ENCODE measurements around the gene C12orf54.

Gene C12orf54

DNA sequence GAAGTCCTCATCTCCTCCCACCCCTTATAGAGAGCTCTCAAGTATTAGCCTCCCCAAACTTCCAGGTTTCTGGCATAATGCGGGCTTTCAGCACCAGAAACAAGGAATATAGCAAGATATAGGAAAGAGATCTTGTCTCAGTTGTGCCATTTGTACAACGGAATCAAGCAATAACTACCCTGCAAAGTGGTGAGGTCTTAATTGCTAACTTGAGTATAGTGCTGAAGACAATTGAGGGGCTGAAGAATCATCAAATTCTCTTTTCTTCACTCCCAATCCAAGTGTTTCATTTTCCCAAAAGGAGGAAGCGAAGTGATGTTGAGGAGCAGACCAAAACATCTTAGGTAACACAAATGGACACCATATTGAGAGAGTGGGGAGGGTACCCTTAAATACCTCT lies 36.8 kb upstream of the C12orf54 start:
- Histone ChIP-seq H4K20me1 (ENCODE audit: insufficient read depth, low read length) (no peaks in the 10 kb centered on the region), H3K4me3 (ENCODE audit: low read depth in 1 of 2, low read length in 2 of 2) (no peak overlapping the region), H3K9ac (ENCODE audit: low read depth, low read length) (no peak overlapping the region), H2AFZ (ENCODE audit: low read depth, low read length) (no peak overlapping the region), H3K79me2 (ENCODE audit: insufficient read depth, low read length) (no peaks in the 10 kb centered on the region), H3K4me1 (ENCODE audit: insufficient read depth, low read length) (no peaks in the 10 kb centered on the region), H3K4me2 (ENCODE audit: insufficient read depth, low read length) (no peak overlapping the region), H3K27ac (ENCODE audit: low read length) (no peak overlapping the region), H3K9me3 (ENCODE audit: insufficient read depth, low read length, severe bottlenecking) (no peaks in the 10 kb centered on the region), H3K36me3 (ENCODE audit: insufficient read depth, low read length) (no peaks in the 10 kb centered on the region), H3K27me3 (ENCODE audit: insufficient read depth, low read length, poor library complexity) (peaks cover 4% of the 10 kb centered on the region)
- ATAC-seq (ENCODE audit: insufficient read depth, low read depth) (no peak), DNase-seq (no peak)
- no peak for TF ChIP-seq EZH2 (IDR thresholded peaks at IDR 0.05; ENCODE audit: borderline replicate concordance, low read depth, low read length, severe bottlenecking)
- TF ChIP-seq, protein P1, sequence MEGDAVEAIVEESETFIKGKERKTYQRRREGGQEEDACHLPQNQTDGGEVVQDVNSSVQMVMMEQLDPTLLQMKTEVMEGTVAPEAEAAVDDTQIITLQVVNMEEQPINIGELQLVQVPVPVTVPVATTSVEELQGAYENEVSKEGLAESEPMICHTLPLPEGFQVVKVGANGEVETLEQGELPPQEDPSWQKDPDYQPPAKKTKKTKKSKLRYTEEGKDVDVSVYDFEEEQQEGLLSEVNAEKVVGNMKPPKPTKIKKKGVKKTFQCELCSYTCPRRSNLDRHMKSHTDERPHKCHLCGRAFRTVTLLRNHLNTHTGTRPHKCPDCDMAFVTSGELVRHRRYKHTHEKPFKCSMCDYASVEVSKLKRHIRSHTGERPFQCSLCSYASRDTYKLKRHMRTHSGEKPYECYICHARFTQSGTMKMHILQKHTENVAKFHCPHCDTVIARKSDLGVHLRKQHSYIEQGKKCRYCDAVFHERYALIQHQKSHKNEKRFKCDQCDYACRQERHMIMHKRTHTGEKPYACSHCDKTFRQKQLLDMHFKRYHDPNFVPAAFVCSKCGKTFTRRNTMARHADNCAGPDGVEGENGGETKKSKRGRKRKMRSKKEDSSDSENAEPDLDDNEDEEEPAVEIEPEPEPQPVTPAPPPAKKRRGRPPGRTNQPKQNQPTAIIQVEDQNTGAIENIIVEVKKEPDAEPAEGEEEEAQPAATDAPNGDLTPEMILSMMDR (IDR thresholded peaks at IDR 0.05; ENCODE audit: borderline replicate concordance, extremely low read depth, low read length, poor library complexity, severe bottlenecking), result no peak

DNA sequence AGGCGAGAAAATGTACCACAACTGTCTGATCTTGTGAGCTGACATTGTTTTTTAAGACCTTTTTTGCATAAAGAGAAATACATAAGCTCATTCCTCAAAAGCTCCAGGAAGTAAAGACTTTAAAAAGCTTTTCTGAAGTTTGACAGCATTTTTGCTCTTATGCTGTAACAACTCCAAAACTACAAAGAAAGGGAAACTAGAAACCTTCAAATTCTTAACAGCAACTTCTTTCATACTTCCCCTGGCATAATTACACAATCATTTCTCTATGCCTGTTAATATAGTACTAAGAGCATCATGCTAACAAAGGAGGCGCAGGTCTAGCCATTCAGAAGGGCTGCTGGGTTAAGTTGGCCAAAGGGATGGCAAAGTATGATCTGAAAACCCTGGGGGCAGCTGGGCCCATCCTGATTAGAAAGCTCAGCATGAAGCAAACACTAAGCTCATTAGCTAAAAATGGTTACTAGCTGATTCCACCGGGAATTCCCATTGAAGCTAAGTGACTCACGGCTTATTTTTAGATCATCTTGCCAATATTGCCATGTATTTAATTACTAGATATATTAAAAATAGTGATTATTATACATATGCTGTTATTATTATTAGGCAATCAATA lies 36.0 kb upstream of the C12orf54 start:
- no peak for ATAC-seq (ENCODE audit: insufficient read depth, low read depth)
- H2AFZ ChIP-seq (ENCODE audit: low read depth, low read length), result no peak overlapping the region

DNA sequence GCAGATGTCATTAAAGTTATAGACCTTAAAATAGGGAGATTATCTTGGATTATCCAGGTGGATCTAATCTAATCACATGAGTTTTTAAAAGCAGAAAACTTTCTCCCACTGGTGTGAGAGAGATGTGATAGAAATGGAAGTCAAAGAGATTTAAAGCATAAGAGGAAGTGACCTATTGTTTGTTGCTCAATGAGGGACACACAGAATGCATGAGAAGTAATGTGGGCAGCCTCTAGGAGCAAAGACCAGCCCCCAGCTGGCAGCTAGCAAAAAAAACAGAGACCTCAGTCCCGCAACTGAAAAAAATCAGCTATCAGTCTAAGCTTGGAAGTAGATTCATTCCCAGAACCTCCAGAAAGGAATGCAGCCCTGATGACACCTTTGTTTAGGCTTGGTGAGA lies 34.5 kb upstream of the C12orf54 start:
- no peak overlapping the region for H2AFZ ChIP-seq (ENCODE audit: low read depth, low read length)
- H3K4me1 ChIP-seq (ENCODE audit: insufficient read depth, low read length), result no peaks in the 10 kb centered on the region
- ATAC-seq (ENCODE audit: insufficient read depth, low read depth) (no peak), DNase-seq (no peak)
- H3K4me2 ChIP-seq (ENCODE audit: insufficient read depth, low read length), result no peak overlapping the region
- no peak for TF ChIP-seq EZH2 (IDR thresholded peaks at IDR 0.05; ENCODE audit: borderline replicate concordance, low read depth, low read length, severe bottlenecking)
- TF ChIP-seq, protein P1 (IDR thresholded peaks at IDR 0.05; ENCODE audit: borderline replicate concordance, extremely low read depth, low read length, poor library complexity, severe bottlenecking), result no peak
- H3K27ac ChIP-seq (ENCODE audit: low read length), result no peak overlapping the region
- H3K4me3 ChIP-seq (ENCODE audit: low read depth in 1 of 2, low read length in 2 of 2), result no peak overlapping the region
- H3K9me3 ChIP-seq (ENCODE audit: insufficient read depth, low read length, severe bottlenecking), result no peaks in the 10 kb centered on the region
- H3K9ac ChIP-seq (ENCODE audit: low read depth, low read length), result no peak overlapping the region
- H3K27me3 ChIP-seq (ENCODE audit: insufficient read depth, low read length, poor library complexity), result peaks cover 4% of the 10 kb centered on the region
- no peaks in the 10 kb centered on the region for H4K20me1 ChIP-seq (ENCODE audit: insufficient read depth, low read length)
- no peaks in the 10 kb centered on the region for H3K36me3 ChIP-seq (ENCODE audit: insufficient read depth, low read length)
- no peaks in the 10 kb centered on the region for H3K79me2 ChIP-seq (ENCODE audit: insufficient read depth, low read length)

More for the DNA sequence above, 36.0 kb upstream of the C12orf54 start:
- H4K20me1 ChIP-seq (ENCODE audit: insufficient read depth, low read length), result no peaks in the 10 kb centered on the region
- no peak overlapping the region for H3K9ac ChIP-seq (ENCODE audit: low read depth, low read length)
- H3K4me2 ChIP-seq (ENCODE audit: insufficient read depth, low read length), result no peak overlapping the region
- no peaks in the 10 kb centered on the region for H3K79me2 ChIP-seq (ENCODE audit: insufficient read depth, low read length)
- H3K27ac ChIP-seq (ENCODE audit: low read length), result no peak overlapping the region
- H3K27me3 ChIP-seq (ENCODE audit: insufficient read depth, low read length, poor library complexity), result peaks cover 4% of the 10 kb centered on the region
- no peak overlapping the region for H3K4me3 ChIP-seq (ENCODE audit: low read depth in 1 of 2, low read length in 2 of 2)
- no peaks in the 10 kb centered on the region for H3K4me1 ChIP-seq (ENCODE audit: insufficient read depth, low read length)
- H3K36me3 ChIP-seq (ENCODE audit: insufficient read depth, low read length), result no peaks in the 10 kb centered on the region
- DNase-seq, result no peak
- H3K9me3 ChIP-seq (ENCODE audit: insufficient read depth, low read length, severe bottlenecking), result no peaks in the 10 kb centered on the region
- TF ChIP-seq, protein P1 (IDR thresholded peaks at IDR 0.05; ENCODE audit: borderline replicate concordance, extremely low read depth, low read length, poor library complexity, severe bottlenecking), result no peak
- no peak for TF ChIP-seq EZH2 (IDR thresholded peaks at IDR 0.05; ENCODE audit: borderline replicate concordance, low read depth, low read length, severe bottlenecking)
